Measurements from ENCODE around the gene CFAP410. TPM values are rescaled to one million over a fixed set of nuclear protein-coding genes. Genes with fewer than 3 reads are reported as not detected.

Gene CFAP410
- total and polyA plus RNA-seq, 2 of the 13 experiments (the other 11 are each of a cell fraction or from before 2014, with no cell fraction given) = 8.0 to 20.1 TPM

- TF ChIP-seq ZNF574 (CRISPR knock-in tag; IDR thresholded peaks at IDR 0.05) (peak; percentile 56), ZSCAN31 (CRISPR knock-in tag; IDR thresholded peaks at IDR 0.05; ENCODE audit: low read depth) (0 out of 2 replicates have a peak, but pooled peaks have one; percentile 54), TFE3 (CRISPR knock-in tag; IDR thresholded peaks at IDR 0.05) (no peak), PCBP2 (optimal IDR thresholded peaks at IDR 0.05; ENCODE audit: low read depth, low read length, poor library complexity, severe bottlenecking) (no peak), PHF5A (CRISPR knock-in tag; IDR thresholded peaks at IDR 0.05; ENCODE audit: low read depth, unreplicated experiment) (no peak), ELF1 (CRISPR knock-in tag; IDR thresholded peaks at IDR 0.05) (peak; percentile 60), MLXIP (CRISPR knock-in tag; IDR thresholded peaks at IDR 0.05; ENCODE audit: borderline replicate concordance) (no peak), HDAC2 (CRISPR knock-in tag; IDR thresholded peaks at IDR 0.05) (peak; percentile 74; the same call in 1 of the 2 replicates), ATF2 (CRISPR knock-in tag; IDR thresholded peaks at IDR 0.05) (no peak), ZNF354B (CRISPR knock-in tag; IDR thresholded peaks at IDR 0.05) (no peak), FOXK2 (IDR thresholded peaks at IDR 0.05) (no peak), CBX5 (CRISPR knock-in tag; IDR thresholded peaks at IDR 0.05; ENCODE audit: borderline replicate concordance) (no peak), ZNF883 (CRISPR knock-in tag; IDR thresholded peaks at IDR 0.05; ENCODE audit: not compliant biosample characterization) (no peak), ZNF841 (CRISPR knock-in tag; IDR thresholded peaks at IDR 0.05; ENCODE audit: borderline replicate concordance) (no peak), ZBTB7B (CRISPR knock-in tag; IDR thresholded peaks at IDR 0.05) (no peak), ZSCAN21 (CRISPR knock-in tag; IDR thresholded peaks at IDR 0.05; ENCODE audit: borderline replicate concordance) (0 out of 2 replicates have a peak, but pooled peaks have one; percentile 19), NR2C2 (CRISPR knock-in tag; IDR thresholded peaks at IDR 0.05; ENCODE audit: borderline replicate concordance) (no peak), GLMP (CRISPR knock-in tag; IDR thresholded peaks at IDR 0.05; ENCODE audit: borderline replicate concordance) (no peak), PLSCR1 (CRISPR knock-in tag; IDR thresholded peaks at IDR 0.05; ENCODE audit: borderline replicate concordance) (no peak)
Measured at GRCh38 chr21:44303490-44303981, 35.7 kb downstream of the CFAP410 start (continued).
